HepG2 (cell line): Measurements from ENCODE around the gene SLC41A1. TPM values are rescaled to one million over a fixed set of nuclear protein-coding genes. Genes with fewer than 3 reads are reported as not detected.

Experiments used
- ATAC-seq: fragments of 200-7000 bp; cut with Tn5 transposase; 3 replicates; pipeline ENCODE4 v1.9.1; 2020; ENCODE audit warnings: mild to moderate bottlenecking, moderate library complexity
- BruUV-seq: library from RNA; stranded (reverse); fragments of 400-500 nt; replicated peaks from 2 replicates; lab custom pipeline; 2021; lab: Mats Ljungman, UMichigan
- CTCF ChIA-PET: fragments of 300-600 bp; formaldehyde crosslinking; extraction: SDS; loops from one replicate; lab custom pipeline; 2021; ENCODE audit warnings: low total read pairs, inconsistent platforms, low intra/inter-chr PET ratio; lab: Yijun Ruan, JAX
- POLR2A ChIA-PET: fragments of 350-600 bp; sonication (Branson Sonifier 250); formaldehyde crosslinking; loops from one replicate; lab custom pipeline; 2020; ENCODE audit warnings: antibody characterized with exemption, inconsistent platforms; lab: Yijun Ruan, JAX
- DNase-seq: peaks from one replicate; pipeline ENCODE4 v3.0.0-alpha.2; 2015; ENCODE audit warnings: low spot score
- FAIRE-seq: peaks from 3 replicates; lab custom pipeline; 2011; peaks lifted over from hg19 to GRCh38; lab: Jason Lieb, UNC
- H2AFZ ChIP-seq: one replicate; pipeline ENCODE4 v1.6.1; 2011; ENCODE audit warnings: low read length, inconsistent platforms
- H3K27ac ChIP-seq: fragments of 300-600 bp; 3 replicates; pipeline ENCODE4 v1.8.0; 2011; ENCODE audit warnings: mixed run types, mild to moderate bottlenecking, mixed read lengths, low read length, inconsistent platforms; ENCODE audit not compliant: insufficient read depth; ENCODE audit errors: extremely low read length
- H3K27me3 ChIP-seq, 2 experiments: fragments of 200-600 bp in 1 of 2; 2 replicates in 1 of 2; 3 replicates in 1 of 2; pipeline versions ENCODE4 v1.6.0 to v1.8.0; 2011; ENCODE audit warnings: low read length in 2 of 2, mild to moderate bottlenecking in 2 of 2, moderate library complexity in 2 of 2, inconsistent platforms in 1 of 2; ENCODE audit not compliant: insufficient read depth in 2 of 2, control insufficient read depth in 1 of 2
- H3K36me3 ChIP-seq, 2 experiments: fragments of 200-600 bp in 1 of 2; replicated peaks in 1 of 2; 2 replicates in 1 of 2; 3 replicates in 1 of 2; pipeline versions ENCODE4 v1.5.1 to v1.8.0; 2011; ENCODE audit warnings: low read length in 2 of 2, inconsistent platforms in 1 of 2; ENCODE audit not compliant: insufficient read depth in 2 of 2, control insufficient read depth in 1 of 2
- H3K4me1 ChIP-seq: 2 replicates; pipeline ENCODE4 v1.5.1; 2012; ENCODE audit warnings: low read length, inconsistent platforms; ENCODE audit not compliant: insufficient read depth
- H3K4me2 ChIP-seq: 2 replicates; pipeline ENCODE4 v1.6.0; 2011; ENCODE audit warnings: low read depth, low read length, inconsistent platforms
- H3K4me3 ChIP-seq, 3 experiments: fragments of 200-600 bp in 1 of 3; sonication (generic), shearing (Covaris generic) in 1 of 3; replicated peaks in 1 of 3; 2 replicates each; pipeline ENCODE4 v1.5.1; 2011 to 2016; ENCODE audit warnings: low read length in 3 of 3, inconsistent platforms in 2 of 3, low read depth in 2 of 3, mild to moderate bottlenecking in 2 of 3, control low read depth in 1 of 3, mixed read lengths in 1 of 3; ENCODE audit not compliant: insufficient read depth in 1 of 3
- H3K79me2 ChIP-seq: one replicate; pipeline ENCODE4 v1.6.1; 2011; ENCODE audit warnings: low read length, inconsistent platforms; ENCODE audit not compliant: insufficient read depth
- H3K9ac ChIP-seq: 2 replicates; pipeline ENCODE4 v1.6.0; 2011; ENCODE audit warnings: mild to moderate bottlenecking, low read depth, low read length, inconsistent platforms; ENCODE audit not compliant: insufficient read depth
- H3K9me3 ChIP-seq: 2 replicates; pipeline ENCODE4 v1.5.1; 2012; ENCODE audit warnings: mild to moderate bottlenecking, low read length
- H4K20me1 ChIP-seq: 2 replicates; pipeline ENCODE4 v1.6.0; 2011; ENCODE audit warnings: inconsistent platforms, mild to moderate bottlenecking, low read length, moderate library complexity; ENCODE audit not compliant: insufficient read depth
- HNRNPUL1 ChIP-seq: fragments of 200-400 bp; formaldehyde crosslinking; IDR thresholded peaks from 2 replicates; pipeline ENCODE4 v1.6.1; 2017; ENCODE audit warnings: low read depth, mild to moderate bottlenecking, low read length, moderate library complexity
- KDM5A ChIP-seq: fragments of 200-600 bp; sonication (generic); IDR thresholded peaks from 2 replicates; pipeline ENCODE4 v1.7.0; 2018; ENCODE audit warnings: antibody characterized with exemption, mild to moderate bottlenecking, low read length, borderline replicate concordance
- MAF1 ChIP-seq: sonication (generic); formaldehyde crosslinking; IDR thresholded peaks from 2 replicates; pipeline ENCODE4 v1.5.0; 2020; ENCODE audit warnings: missing genetic modification reagents, borderline replicate concordance
- SRY ChIP-seq: sonication (generic); formaldehyde crosslinking; IDR thresholded peaks from 2 replicates; pipeline ENCODE4 v1.8.0; 2022; ENCODE audit warnings: mild to moderate bottlenecking, missing genetic modification reagents
- ZBTB20 ChIP-seq: sonication (generic); formaldehyde crosslinking; IDR thresholded peaks from 2 replicates; pipeline ENCODE4 v1.8.1; 2023; ENCODE audit warnings: missing genetic modification reagents, low read depth, mild to moderate bottlenecking, borderline replicate concordance
- ZFP36L1 ChIP-seq: sonication (generic); formaldehyde crosslinking; IDR thresholded peaks from 2 replicates; pipeline ENCODE4 v1.8.0; 2022; ENCODE audit warnings: mild to moderate bottlenecking, missing genetic modification reagents, moderate library complexity
- ZNF619 ChIP-seq: sonication (generic); formaldehyde crosslinking; IDR thresholded peaks from 2 replicates; pipeline ENCODE4 v1.4.0; 2020; ENCODE audit warnings: mild to moderate bottlenecking, missing genetic modification reagents
- WGBS: methylation state at CpG from one replicate; pipeline ENCODE4 v1.1.6; 2017; ENCODE audit warnings: low lambda C conversion rate; 5-methylcytosine and 5-hydroxymethylcytosine counted together
- in situ Hi-C: cut with HindIII; loops from 2 replicates; pipeline ENCODE4 v1.10.0; 2017; ENCODE audit warnings: low pct_unique_long_range_greater_than_20kb; ENCODE audit not compliant: extremely low pct_ligation_motif_present
- intact Hi-C: fragments of 100-400 bp; cut with micrococcal nuclease; formaldehyde crosslinking; loops from one replicate; pipeline ENCODE4 v1.10.0; 2022; ENCODE audit not compliant: unreplicated experiment
- polyA plus RNA-seq, 8 experiments: library from polyadenylated mRNA; depleted of rRNA in 3 of 8; stranded (reverse) in 7 of 8; unstranded in 1 of 8; fragments of >200 nt; fragmentation: Illumina TruSeq in 4 of 8; extraction: Trizol in 4 of 8; gene quantifications; 2 replicates each; pipeline versions ENCODE4 v1.2.1 to v1.2.3, GENCODE V29; 2011 to 2016; ENCODE audit warnings: low read depth in 4 of 8, missing spikeins in 1 of 8, mixed read lengths in 1 of 8; ENCODE audit not compliant: insufficient read depth in 1 of 8
- total RNA-seq, 5 experiments: library from RNA; depleted of rRNA; stranded (reverse); fragments of >200 nt; fragmentation: Illumina TruSeq; extraction: Trizol; gene quantifications; 2 replicates each; pipeline ENCODE4 v1.2.3, GENCODE V29; 2016; ENCODE audit warnings: low read depth in 1 of 5

The SLC41A1 gene
- total and polyA plus RNA-seq, 2 of the 13 experiments (the other 11 are each of a cell fraction or from before 2014, with no cell fraction given) = 2.2 to 4.6 TPM

GRCh38 chr1:205794011-205794730, 18.8 kb downstream of the SLC41A1 start:
- Histone ChIP-seq H3K36me3 (no peaks in the 10 kb centered on the region), H3K27ac (no peak overlapping the region), H3K79me2 (no peaks in the 10 kb centered on the region), H3K4me3 (no peak overlapping the region), H2AFZ (no peak overlapping the region), H3K9me3 (no peaks in the 10 kb centered on the region), H4K20me1 (no peaks in the 10 kb centered on the region), H3K27me3 (no peaks in the 10 kb centered on the region; a peak in 1 of 5 replicates), H3K9ac (no peak overlapping the region), H3K4me1 (no peaks in the 10 kb centered on the region), H3K4me2 (no peak overlapping the region)
- DNase-seq = no peak
- no TSS peak for BruUV-seq
- TF ChIP-seq KDM5A (no peak), MAF1 (CRISPR knock-in tag) (no peak), ZBTB20 (CRISPR knock-in tag) (no peak), ZNF619 (CRISPR knock-in tag) (no peak)
- ChIA-PET POLR2A (no interaction called here), CTCF (interaction anchor here (1.3 to 3.8 kb wide), 2 partner anchors 114 to 184 kb away, joined by 4 to 19 read pairs; no protein-coding TSS in a partner anchor)
- in situ Hi-C loops = loop anchor here (5.0 to 10.0 kb wide), 2 partner anchors 118 to 311 kb away; no protein-coding TSS in a partner anchor
- WGBS = 71% methylated on average over 5 of the region's 5 CpGs
- FAIRE-seq = no peak
- no peak for ATAC-seq
- intact Hi-C loops = no loop called here

GRCh38 chr1:205792961-205793673, 19.9 kb downstream of the SLC41A1 start:
- no TSS peak for BruUV-seq
- no peaks in the 10 kb centered on the region for H3K79me2 ChIP-seq
- H3K9me3 ChIP-seq = no peaks in the 10 kb centered on the region
- DNase-seq (no peak), FAIRE-seq (no peak), ATAC-seq (no peak)
- no peak overlapping the region for H3K4me3 ChIP-seq
- no peak overlapping the region for H3K4me2 ChIP-seq
- ChIA-PET CTCF (interaction anchor here (3.8 to 4.3 kb wide), 2 partner anchors 114 to 185 kb away, joined by 19 to 37 read pairs; no protein-coding TSS in a partner anchor), POLR2A (no interaction called here)
- intact Hi-C loops = no loop called here
- no peaks in the 10 kb centered on the region for H3K4me1 ChIP-seq
- no peak overlapping the region for H2AFZ ChIP-seq
- no peak overlapping the region for H3K9ac ChIP-seq
- in situ Hi-C loops = loop anchor here (5.0 to 10.0 kb wide), 2 partner anchors 119 to 312 kb away; no protein-coding TSS in a partner anchor
- WGBS = 49% methylated on average over 6 of the region's 6 CpGs
- no peaks in the 10 kb centered on the region; a peak in 1 of 5 replicates for H3K27me3 ChIP-seq
- H3K36me3 ChIP-seq = no peaks in the 10 kb centered on the region
- no peak overlapping the region for H3K27ac ChIP-seq
- no peaks in the 10 kb centered on the region for H4K20me1 ChIP-seq
- no peak for TF ChIP-seq SRY (CRISPR knock-in tag)
- no peak for TF ChIP-seq ZFP36L1
- TF ChIP-seq HNRNPUL1 = no peak
